Activated CD4-positive, alpha-beta T cell treated with anti-CD3 and anti-CD28 coated beads, Interleukin-10, Interleukin-2, amounts not matched to agents 100 ng/mL and 50 ng/mL, durations not matched to agents 16 hours and 8 hours (primary cell): Measurements from ENCODE around the gene DCDC1.
A peak's percentile ranks its signal among the peaks of the same experiment; 100 is the strongest.

Experiments used
- DNase-seq: peaks from one replicate; pipeline ENCODE4 v3.0.0-alpha.2; 2020

Gene DCDC1

GRCh38 chr11:31096191-31096805 lies 273.2 kb downstream of the DCDC1 start:
- DNase-seq = peak; percentile 23

- peak; percentile 11 for DNase-seq
Measured at GRCh38 chr11:31092638-31093037, 276.9 kb downstream of the DCDC1 start.

GRCh38 chr11:31089117-31089516 lies 280.4 kb downstream of the DCDC1 start:
- DNase-seq = no peak

GRCh38 chr11:31069447-31070205 lies 299.9 kb downstream of the DCDC1 start:
- no peak for DNase-seq

DNA sequence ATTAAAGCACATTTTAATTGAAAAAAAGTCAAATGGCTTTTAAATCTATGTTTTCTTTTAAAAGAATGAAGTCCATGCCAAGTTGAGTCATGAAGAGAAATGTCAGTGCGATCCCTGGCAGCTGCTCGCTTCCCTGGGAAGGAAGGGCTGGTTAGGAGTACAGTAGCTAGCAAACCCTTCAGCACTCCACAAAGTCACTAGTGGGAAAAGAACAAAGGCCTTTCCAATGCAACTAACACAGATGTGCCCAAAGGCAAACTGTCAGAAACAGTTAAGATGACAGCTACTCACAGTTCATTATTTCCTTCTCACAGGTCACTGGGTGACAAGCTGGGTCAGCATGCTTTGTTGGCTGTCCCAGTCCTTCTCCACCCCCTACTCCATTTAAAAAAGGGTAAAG lies 308.7 kb downstream of the DCDC1 start:
- DNase-seq = no peak

- no peak for DNase-seq
Measured at GRCh38 chr11:31059529-31059928, 310.0 kb downstream of the DCDC1 start.

DNA sequence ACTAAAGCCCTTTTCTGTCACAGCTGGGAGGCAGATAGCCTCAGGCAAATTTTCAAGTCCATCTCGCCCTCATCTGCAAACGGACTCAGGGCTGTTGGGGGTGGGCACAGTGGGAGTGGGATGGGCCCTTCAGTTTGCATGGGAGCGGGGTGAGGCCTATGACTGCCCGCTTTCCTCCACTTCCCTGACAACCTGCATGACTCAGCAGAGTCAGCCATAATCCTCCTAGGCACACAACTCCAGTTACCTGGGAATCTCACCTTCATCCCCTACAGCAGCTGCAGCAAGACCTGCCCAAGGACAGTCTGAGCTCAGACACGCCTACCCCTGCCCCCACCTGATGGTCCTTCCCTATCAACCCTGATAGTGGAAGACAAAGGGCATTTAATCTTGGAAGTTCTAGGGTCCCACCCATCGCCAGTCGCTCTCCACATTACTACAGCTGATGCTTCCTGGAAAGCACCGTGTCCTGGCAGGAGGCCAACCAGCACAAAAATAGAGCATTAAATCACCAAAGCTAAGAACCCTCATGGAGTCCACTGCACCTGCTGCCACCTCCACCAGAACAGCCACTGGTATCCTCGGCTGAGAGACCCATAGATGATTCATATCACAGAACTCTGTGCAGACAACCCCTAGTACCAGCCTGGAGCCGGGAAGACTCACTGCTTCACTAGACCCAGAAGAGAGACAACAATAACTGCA lies 319.3 kb downstream of the DCDC1 start:
- no peak for DNase-seq

GRCh38 chr11:31045335-31045734 lies 324.2 kb downstream of the DCDC1 start:
- DNase-seq = no peak

GRCh38 chr11:31030138-31030792 lies 339.3 kb downstream of the DCDC1 start:
- no peak for DNase-seq

DNA sequence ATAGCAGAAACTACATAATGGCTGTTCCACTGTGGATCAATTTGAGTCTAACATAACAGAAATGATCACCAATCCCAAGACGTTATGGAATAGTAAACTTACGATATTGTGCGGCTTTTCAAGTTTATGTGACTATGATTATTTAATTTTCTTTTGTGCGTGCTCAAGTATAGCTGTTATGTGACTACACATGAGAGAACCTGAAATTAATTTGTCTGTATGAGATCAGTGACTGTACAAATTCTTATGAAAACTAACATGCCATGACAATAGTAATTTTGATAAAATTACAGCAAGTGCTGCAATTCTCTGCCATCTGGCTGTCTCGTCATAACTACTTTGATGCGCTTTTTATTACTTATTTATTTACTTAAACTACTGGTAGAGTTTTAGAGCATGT lies 343.2 kb downstream of the DCDC1 start:
- DNase-seq = no peak

DNA sequence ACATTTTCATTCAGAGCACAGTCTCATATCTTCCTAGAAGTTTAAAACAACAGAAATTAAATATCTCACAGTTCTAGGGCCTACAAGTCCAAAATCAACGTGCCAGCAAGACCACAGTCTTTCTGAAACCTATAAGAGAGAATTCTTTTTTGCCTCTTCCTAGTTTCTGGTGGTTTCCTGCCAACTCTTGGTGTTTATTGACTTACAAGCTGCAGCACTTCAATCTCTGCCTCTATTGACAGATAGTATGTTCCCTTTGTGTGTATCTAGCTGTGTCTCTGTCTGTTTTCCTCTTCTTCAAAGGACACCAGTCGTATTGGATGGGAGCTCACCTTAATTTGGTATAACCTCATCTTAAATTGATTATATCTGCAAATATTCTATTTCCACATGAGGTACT lies 347.5 kb downstream of the DCDC1 start:
- DNase-seq = no peak

DNA sequence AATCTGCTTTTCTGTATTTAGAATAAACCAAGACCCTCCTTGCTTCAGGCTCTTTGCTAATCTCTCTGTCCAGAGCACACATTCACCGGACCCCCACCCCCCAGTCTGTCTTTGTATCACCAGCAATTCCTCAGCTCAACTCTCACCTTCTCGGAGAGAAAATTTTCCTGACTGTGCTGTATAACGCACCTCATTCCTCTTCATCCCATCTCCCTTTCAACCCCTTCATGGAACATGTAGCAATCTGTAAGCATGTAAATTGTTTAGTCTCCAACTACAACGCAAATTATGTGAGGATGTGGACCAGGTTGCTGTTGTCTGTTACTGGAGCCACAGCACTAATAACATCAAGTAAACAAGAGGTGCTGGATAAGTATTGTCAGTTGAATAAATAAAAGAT lies 349.8 kb downstream of the DCDC1 start:
- no peak for DNase-seq

DNA sequence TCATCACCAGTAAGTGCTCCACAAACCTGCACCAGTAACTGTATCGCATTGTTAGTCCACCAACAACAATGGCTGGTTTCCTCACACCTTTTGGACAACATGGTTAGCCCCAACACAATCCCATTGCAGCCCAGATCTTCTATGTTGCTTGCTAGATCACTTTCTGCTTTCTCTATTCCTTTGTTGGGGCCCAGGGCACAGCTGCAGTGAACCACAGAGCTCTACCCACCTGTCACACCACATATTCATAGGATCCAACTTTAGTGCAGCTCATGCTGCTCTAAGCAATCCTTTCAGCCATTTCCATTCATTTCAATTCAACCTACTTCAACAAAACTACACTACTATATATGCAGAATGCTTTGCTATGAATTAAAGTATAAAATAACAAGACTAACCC lies 364.3 kb downstream of the DCDC1 start:
- DNase-seq = no peak

DNA sequence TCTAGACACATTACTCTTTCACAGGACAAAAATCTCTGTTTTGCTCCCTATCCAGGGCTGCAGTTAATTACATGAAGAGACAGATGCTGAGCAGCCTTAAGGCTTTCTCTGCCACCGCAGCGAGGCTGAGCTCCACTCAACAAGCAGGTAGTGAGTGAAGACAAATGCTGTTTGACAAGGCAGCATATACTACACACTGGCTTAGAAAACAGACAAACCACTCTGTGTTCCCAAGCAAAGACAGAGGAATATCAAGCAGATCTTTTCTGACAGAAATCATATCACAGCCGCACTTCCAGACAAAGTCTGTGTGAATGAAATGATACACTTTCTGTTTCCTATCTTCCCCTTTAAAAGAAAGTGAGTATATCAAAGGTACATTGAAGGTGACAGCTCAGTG lies 368.1 kb downstream of the DCDC1 start:
- no peak for DNase-seq

- DNase-seq = no peak
Measured at GRCh38 chr11:31000381-31000780, 369.2 kb downstream of the DCDC1 start.

- DNase-seq = peak; percentile 23
Measured at GRCh38 chr11:30992513-30992849, 377.1 kb downstream of the DCDC1 start.

GRCh38 chr11:30991802-30992512 lies 377.6 kb downstream of the DCDC1 start:
- DNase-seq = no peak

GRCh38 chr11:30991376-30991775 lies 378.2 kb downstream of the DCDC1 start:
- no peak for DNase-seq

DNA sequence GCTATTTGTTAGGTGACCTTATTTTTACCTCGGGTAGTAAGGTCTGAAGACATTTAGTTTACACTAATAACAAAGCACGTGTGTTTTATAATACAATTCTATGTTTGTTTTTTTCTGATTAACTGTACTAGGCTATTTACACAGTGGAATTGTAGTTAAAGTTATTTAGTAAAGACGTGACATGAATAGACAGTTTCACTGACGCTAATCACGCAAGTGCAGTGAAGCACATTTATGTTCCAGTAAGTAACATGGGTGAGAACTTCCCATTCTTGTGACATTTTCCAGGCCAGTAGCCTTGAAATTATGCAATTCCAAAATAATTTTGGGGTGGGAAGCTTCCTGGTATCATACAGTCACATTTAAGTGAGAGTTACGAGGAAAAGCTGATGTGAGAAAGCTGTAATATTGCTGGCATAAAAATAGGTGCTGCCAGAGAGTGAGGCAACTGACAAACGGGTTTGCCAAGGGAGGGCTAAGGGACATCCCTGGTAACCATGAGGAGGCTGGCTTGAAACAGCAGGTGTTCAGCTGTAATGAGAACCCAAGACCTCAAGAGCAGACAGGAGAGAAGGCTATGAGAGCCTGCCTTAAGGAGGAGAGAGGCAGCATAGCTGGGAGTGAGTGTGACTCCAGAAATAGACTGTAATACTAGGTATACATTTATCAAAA lies 378.8 kb downstream of the DCDC1 start:
- no peak for DNase-seq

DNA sequence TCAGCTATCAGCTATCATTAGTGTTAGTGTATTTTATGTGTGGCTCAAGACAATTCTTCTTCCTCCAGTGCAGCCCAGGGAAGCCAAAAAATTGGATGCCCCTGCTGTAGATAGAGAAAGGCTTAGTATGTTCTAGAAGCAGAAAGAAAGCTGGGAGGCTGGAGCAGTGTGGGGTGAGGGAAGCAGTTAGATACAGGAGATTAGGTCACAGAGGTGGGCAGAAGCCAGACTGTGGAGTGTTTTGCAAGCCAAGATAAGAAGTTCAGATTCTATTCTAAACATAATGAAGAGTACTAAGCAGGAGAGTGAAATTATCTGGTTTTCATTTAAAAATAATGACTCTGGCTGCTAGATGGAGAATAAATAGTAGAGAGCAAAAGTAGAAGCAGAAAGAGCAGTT lies 381.7 kb downstream of the DCDC1 start:
- DNase-seq = no peak

DNA sequence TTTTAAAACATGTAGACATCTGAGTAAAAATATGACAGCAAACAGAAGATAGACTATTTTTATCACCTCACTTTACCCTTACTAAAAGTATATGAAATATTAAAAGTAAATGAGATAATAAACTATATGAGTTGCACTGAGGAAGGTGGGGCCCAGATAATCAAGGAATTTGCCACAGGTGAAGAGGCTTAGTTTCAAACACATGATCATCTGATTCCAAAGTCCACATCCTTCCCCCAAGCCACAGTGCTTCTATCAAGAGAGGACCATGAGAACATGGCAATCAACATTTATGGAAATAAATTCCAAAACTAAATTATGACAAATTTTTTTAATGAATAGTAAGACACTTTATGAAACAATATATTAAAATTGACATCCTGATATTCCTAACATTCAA lies 384.0 kb downstream of the DCDC1 start:
- no peak for DNase-seq

- no peak for DNase-seq
Measured at GRCh38 chr11:30984827-30985226, 384.7 kb downstream of the DCDC1 start.

DNA sequence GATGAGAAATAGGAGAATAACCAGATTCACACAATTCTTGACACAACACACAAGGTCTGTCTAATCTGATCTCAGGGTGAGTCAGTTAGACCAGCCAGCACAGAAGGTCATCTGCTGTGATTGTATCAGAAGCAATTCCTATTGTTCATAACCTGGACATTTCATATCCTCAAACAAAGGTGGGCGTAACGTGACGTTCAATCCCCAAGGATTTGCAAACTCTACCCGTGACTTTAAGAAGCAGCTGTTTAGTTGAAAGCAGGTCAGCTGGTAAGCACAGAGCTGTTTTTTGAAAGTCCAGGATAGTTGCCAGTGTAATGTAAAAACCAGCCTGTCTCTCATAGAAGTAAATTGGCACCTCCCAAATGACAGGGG lies 385.1 kb downstream of the DCDC1 start:
- DNase-seq = no peak
